Gastrocnemius medialis (tissue), 4 donors: Measurements from ENCODE around the gene DBN1.
A peak's percentile ranks its signal among the peaks of the same experiment; 100 is the strongest.

Experiments
- CTCF ChIP-seq, 5 experiments: fragments of 450-650 bp in 3 of 5; fragments of 200-600 bp in 2 of 5; sonication (generic) in 2 of 5; IDR thresholded peaks in 4 of 5; conservative IDR thresholded peaks in 1 of 5; 1 replicate in 4 of 5; 2 replicates in 1 of 5; pipeline ENCODE4 v1.5.1; 2016 to 2019; ENCODE audit warnings: antibody characterized with exemption in 5 of 5, mild to moderate bottlenecking in 3 of 5, moderate library complexity in 3 of 5
- POLR2A ChIP-seq, 2 donors: fragments of 450-650 bp; IDR thresholded peaks; one replicate each; pipeline ENCODE4 v1.6.1; 2017; ENCODE audit warnings: antibody characterized with exemption in 2 of 2, mild to moderate bottlenecking in 2 of 2, moderate library complexity in 2 of 2

DNA sequence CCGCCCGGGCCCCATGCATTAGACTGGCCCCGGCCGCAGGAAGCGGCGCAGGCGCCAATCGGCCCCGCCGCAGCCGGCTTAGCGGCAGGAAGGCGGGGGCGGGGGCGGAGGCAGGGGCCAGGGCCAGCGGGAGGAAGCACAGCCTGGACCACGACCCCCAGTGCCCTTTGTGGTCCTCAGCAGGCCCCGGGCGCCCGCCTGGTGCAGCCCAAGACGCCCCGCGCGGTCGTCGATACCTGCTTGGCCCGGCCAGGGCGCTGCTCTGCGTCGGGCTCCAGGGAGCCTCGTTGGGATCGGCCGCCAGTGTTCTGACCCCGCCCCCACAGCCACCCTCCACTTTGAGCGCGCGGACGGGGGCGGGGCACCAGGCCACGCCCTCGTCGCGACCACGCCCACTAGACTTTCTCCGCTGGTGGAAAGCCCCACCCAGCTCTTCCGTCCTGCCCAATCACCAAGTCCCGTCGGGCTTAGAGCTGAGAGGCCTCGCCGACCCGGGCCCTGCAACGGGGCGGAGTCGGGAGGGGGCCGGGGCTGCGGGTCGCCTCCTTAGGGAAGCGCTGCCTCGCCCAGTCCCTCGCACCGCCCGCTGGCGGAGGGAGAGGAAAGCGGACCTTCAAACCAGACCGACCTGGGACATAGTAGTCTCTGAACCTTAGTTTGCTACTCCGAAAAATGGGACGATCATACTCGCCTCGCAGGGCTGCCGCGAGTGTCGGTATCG is 24.0 kb upstream of the DBN1 start, which contains the start of gene PDLIM7:
- peak in 2 of 5 experiments; percentile 6 to 30 for TF ChIP-seq CTCF (IDR thresholded peaks at IDR 0.05 in 4 of 5, conservative IDR thresholded peaks at IDR 0.05 in 1 of 5)
- TF ChIP-seq POLR2A (IDR thresholded peaks at IDR 0.05): peak; percentile 98 to 99
